NCI-H345 treated with DMSO at 0.1 percent for 48 hours (cell line): ENCODE results near the gene CMC2.

Experiments
- DNase-seq: peaks from one replicate; lab custom pipeline; 2025; ENCODE audit not compliant: unreplicated experiment; lab: John Stamatoyannopoulos, UW

Gene CMC2

GRCh38 chr16:81003064-81003463 lies 3.6 kb downstream of the CMC2 start:
- DNase-seq, result no peak

- no peak for DNase-seq
Observed at GRCh38 chr16:81001330-81001729, 5.4 kb downstream of the CMC2 start.

- no peak for DNase-seq
Observed at GRCh38 chr16:81000873-81001272, 5.8 kb downstream of the CMC2 start.

GRCh38 chr16:80997964-80998620 lies 8.6 kb downstream of the CMC2 start:
- DNase-seq, result no peak

GRCh38 chr16:80997139-80997798 lies 9.4 kb downstream of the CMC2 start:
- DNase-seq, result no peak

- no peak for DNase-seq
Observed at GRCh38 chr16:80996688-80997138, 10.0 kb downstream of the CMC2 start.

GRCh38 chr16:80994451-80994850 lies 12.2 kb downstream of the CMC2 start:
- DNase-seq, result no peak

GRCh38 chr16:80993834-80994233 lies 12.9 kb downstream of the CMC2 start:
- DNase-seq, result no peak

GRCh38 chr16:80993307-80993706 lies 13.4 kb downstream of the CMC2 start:
- DNase-seq, result no peak

- DNase-seq, result no peak
Observed at GRCh38 chr16:80992676-80993293, 13.9 kb downstream of the CMC2 start.

- DNase-seq, result no peak
Observed at GRCh38 chr16:80991792-80992430, 14.8 kb downstream of the CMC2 start.

GRCh38 chr16:80990978-80991377 lies 15.7 kb downstream of the CMC2 start:
- DNase-seq, result no peak

- DNase-seq, result no peak
Observed at GRCh38 chr16:80990577-80990976, 16.1 kb downstream of the CMC2 start.

- no peak for DNase-seq
Observed at GRCh38 chr16:80989801-80990200, 16.9 kb downstream of the CMC2 start.

- no peak for DNase-seq
Observed at GRCh38 chr16:80988756-80989155, 17.9 kb downstream of the CMC2 start.

- no peak for DNase-seq
Observed at GRCh38 chr16:80986557-80986956, 20.1 kb downstream of the CMC2 start.

- DNase-seq, result no peak
Observed at GRCh38 chr16:80985611-80986010, 21.1 kb downstream of the CMC2 start.

- no peak for DNase-seq
Observed at GRCh38 chr16:80984124-80984892, 22.4 kb downstream of the CMC2 start.

- DNase-seq, result no peak
Observed at GRCh38 chr16:80982646-80983045, 24.0 kb downstream of the CMC2 start.

- DNase-seq, result no peak
Observed at GRCh38 chr16:80981103-80981502, 25.6 kb downstream of the CMC2 start.

- DNase-seq, result no peak
Observed at GRCh38 chr16:80976946-80977345, 29.7 kb downstream of the CMC2 start.
